GM12864 (cell line): Measurements from ENCODE around the gene ZNF277.
"Not testable (repeated sequence)": the region's sequence is repeated elsewhere in the genome, so short reads cannot be mapped to it uniquely, and the experiment has no call there.

ENCODE experiments used
- DNase-seq: peaks from one replicate; pipeline ENCODE4 v3.0.0-alpha.2; 2011; ENCODE audit warnings: low read depth
- H3K4me3 ChIP-seq: 2 replicates; pipeline ENCODE4 v1.5.1; 2011; ENCODE audit warnings: mild to moderate bottlenecking, low read depth, low read length, control low read depth
- CTCF ChIP-seq: IDR thresholded peaks from 2 replicates; pipeline ENCODE4 v1.5.1; 2011; ENCODE audit warnings: low read depth, mild to moderate bottlenecking, moderate library complexity, low read length, control low read depth, inconsistent platforms; ENCODE audit errors: missing control alignments

ZNF277 gene

GRCh38 chr7:112248598-112248997, 42.1 kb downstream of the ZNF277 start:
- no peak overlapping the region for H3K4me3 ChIP-seq
- no peak for DNase-seq
- TF ChIP-seq CTCF: no peak

- not testable (repeated sequence) for DNase-seq, H3K4me3 ChIP-seq
Observed at GRCh38 chr7:112249967-112250366, 43.5 kb downstream of the ZNF277 start.

GRCh38 chr7:112252141-112252540, 45.6 kb downstream of the ZNF277 start:
- H3K4me3 ChIP-seq: no peak overlapping the region
- no peak for TF ChIP-seq CTCF
- no peak for DNase-seq

GRCh38 chr7:112252691-112253090, 46.2 kb downstream of the ZNF277 start:
- TF ChIP-seq CTCF: no peak
- no peak overlapping the region for H3K4me3 ChIP-seq
- DNase-seq: no peak

GRCh38 chr7:112254156-112254555, 47.7 kb downstream of the ZNF277 start:
- DNase-seq: no peak
- TF ChIP-seq CTCF: no peak
- H3K4me3 ChIP-seq: no peak overlapping the region

- no peak for TF ChIP-seq CTCF
- no peak for DNase-seq
- no peak overlapping the region for H3K4me3 ChIP-seq
Observed at GRCh38 chr7:112254709-112255387, 48.4 kb downstream of the ZNF277 start.

- TF ChIP-seq CTCF: no peak
- no peak overlapping the region for H3K4me3 ChIP-seq
- no peak for DNase-seq
Observed at GRCh38 chr7:112255388-112255720, 48.9 kb downstream of the ZNF277 start.
